AG04449 (cell line): ENCODE results near the gene POP4.

ENCODE experiments used
- CTCF ChIA-PET: fragments of 350-600 bp; formaldehyde crosslinking; extraction: SDS; loops from one replicate; lab custom pipeline; 2021; ENCODE audit warnings: antibody characterized with exemption; lab: Yijun Ruan, JAX
- POLR2A ChIA-PET: fragments of 400-600, 350-600 bp; formaldehyde crosslinking; extraction: SDS; loops from one replicate; lab custom pipeline; 2020; ENCODE audit warnings: antibody characterized with exemption, inconsistent platforms; lab: Yijun Ruan, JAX
- DNase-seq: peaks from one replicate; pipeline ENCODE4 v3.0.0-alpha.2; 2010; ENCODE audit warnings: low read depth, low spot score
- H3K4me3 ChIP-seq: 2 replicates; pipeline ENCODE4 v1.5.1; 2011; ENCODE audit warnings: low read depth, mild to moderate bottlenecking, control low read depth, low read length
- TF ChIP-seq, protein P1 (sequence below): IDR thresholded peaks from one replicate; pipeline ENCODE4 v1.5.1; 2011; ENCODE audit warnings: mild to moderate bottlenecking, moderate library complexity, low read length, control low read depth, inconsistent platforms; ENCODE audit not compliant: insufficient read depth; ENCODE audit errors: missing control alignments

POP4 gene

DNA sequence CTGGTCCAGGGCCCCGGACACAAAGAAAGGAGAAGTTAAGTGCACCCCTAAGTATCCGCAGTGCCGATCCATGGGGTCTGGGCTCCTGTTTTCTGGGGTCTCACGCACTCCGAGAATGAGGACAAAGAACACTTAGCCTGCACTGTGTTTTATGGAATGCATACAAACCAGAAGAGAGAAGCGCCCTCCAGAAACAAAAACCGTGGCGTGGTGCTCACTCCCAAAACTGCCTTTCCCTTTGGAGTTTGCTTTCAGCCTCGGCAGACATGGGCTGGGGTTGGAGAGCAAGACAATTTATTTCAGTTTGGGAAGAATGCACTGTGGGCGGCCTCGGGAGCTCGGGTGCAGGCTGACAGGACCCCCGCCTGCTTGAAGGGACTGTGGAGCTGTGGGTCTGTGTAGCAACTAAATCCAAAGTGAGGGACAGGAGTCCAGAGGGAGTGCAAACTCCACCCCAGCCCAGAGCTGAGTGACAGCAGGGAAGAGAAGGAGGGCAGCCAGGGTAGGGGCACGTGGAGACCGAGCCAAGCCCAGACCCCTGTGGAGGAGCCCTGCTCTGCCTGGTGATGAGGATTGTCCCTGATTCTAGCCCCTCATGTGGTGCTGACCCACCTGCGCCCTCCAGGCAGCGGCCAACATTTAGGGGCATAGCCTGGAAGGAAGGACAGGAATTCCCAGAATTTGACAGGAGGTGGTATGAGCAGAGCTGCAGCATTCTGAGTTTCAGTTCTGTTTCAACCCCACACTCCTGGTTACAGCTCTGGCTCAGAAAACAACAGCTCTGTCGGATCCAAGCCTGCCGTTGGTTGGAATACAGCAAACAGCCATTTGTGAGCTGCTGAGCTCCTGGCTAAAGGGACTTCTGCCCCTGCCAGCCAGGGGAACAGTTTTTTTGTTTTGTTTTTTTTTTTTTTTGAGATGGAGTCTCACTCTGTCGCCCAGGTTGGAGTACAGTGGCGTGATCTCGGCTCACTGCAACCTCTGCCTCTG is 37.8 kb upstream of the POP4 start:
- no peak for DNase-seq
- TF ChIP-seq, protein P1, sequence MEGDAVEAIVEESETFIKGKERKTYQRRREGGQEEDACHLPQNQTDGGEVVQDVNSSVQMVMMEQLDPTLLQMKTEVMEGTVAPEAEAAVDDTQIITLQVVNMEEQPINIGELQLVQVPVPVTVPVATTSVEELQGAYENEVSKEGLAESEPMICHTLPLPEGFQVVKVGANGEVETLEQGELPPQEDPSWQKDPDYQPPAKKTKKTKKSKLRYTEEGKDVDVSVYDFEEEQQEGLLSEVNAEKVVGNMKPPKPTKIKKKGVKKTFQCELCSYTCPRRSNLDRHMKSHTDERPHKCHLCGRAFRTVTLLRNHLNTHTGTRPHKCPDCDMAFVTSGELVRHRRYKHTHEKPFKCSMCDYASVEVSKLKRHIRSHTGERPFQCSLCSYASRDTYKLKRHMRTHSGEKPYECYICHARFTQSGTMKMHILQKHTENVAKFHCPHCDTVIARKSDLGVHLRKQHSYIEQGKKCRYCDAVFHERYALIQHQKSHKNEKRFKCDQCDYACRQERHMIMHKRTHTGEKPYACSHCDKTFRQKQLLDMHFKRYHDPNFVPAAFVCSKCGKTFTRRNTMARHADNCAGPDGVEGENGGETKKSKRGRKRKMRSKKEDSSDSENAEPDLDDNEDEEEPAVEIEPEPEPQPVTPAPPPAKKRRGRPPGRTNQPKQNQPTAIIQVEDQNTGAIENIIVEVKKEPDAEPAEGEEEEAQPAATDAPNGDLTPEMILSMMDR, result no peak
- CTCF ChIA-PET, result no interaction called here
- POLR2A ChIA-PET, result no interaction called here
- no peak overlapping the region for H3K4me3 ChIP-seq

- DNase-seq, result no peak
- ChIA-PET CTCF (no interaction called here), POLR2A (no interaction called here)
- TF ChIP-seq, protein P1, result no peak
- no peak overlapping the region for H3K4me3 ChIP-seq
Measured at GRCh38 chr19:29569038-29569911, 36.8 kb upstream of the POP4 start.

- TF ChIP-seq, protein P1, result no peak
- ChIA-PET POLR2A (no interaction called here), CTCF (no interaction called here)
- no peak for DNase-seq
- no peak overlapping the region for H3K4me3 ChIP-seq
Measured at GRCh38 chr19:29571181-29571580, 34.9 kb upstream of the POP4 start.

DNA sequence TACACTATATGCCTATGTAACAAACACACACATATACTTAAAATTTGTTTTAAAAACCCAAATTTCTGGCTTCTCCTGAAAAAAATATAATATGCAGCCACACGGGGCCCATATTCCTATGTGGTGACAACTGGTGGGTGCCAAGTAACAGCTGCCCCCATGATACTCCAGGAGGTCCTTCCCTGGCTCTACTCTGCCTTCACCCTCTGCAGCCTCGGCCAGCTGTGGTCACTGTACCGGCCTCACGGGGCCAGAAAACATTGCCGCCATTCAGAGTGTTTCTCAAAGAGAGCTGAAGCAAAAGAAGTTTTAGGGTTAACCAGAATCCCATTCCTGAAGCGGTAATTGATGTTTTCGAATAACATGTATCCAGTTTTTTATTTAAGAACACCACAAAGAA is 32.6 kb upstream of the POP4 start:
- CTCF ChIA-PET, result no interaction called here
- TF ChIP-seq, protein P1, result no peak
- DNase-seq, result no peak
- H3K4me3 ChIP-seq, result no peak overlapping the region
- POLR2A ChIA-PET, result no interaction called here

DNA sequence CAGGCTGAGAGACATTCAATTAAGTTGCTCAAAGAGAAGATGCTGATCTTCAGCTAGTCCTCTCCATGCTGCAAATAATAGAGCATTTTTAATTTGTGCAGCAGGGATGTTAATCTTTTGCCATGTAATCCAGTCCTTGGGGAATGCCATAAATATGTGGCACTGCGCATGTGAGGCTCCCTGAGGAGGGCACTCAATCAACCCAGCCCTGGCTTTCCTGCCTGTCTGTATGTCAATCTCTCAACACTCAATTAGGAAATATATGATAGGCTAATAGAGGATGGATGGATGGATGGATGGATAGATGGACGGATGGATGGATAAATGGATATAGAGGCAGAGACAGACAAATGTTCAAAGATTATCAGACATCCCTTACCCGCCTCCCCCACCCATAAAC is 31.6 kb upstream of the POP4 start:
- ChIA-PET POLR2A (no interaction called here), CTCF (no interaction called here)
- no peak overlapping the region for H3K4me3 ChIP-seq
- DNase-seq, result no peak
- TF ChIP-seq, protein P1, result no peak
